ENCODE results near the gene FKBP1A.

GRCh38 chr20:1335961-1336698 lies 56.7 kb downstream of the FKBP1A start:
- TF ChIP-seq CTCF (IDR thresholded peaks at IDR 0.05; ENCODE audit: insufficient read depth, low read length): no peak
- TF ChIP-seq POLR2AphosphoS5 (IDR thresholded peaks at IDR 0.05; ENCODE audit: low read depth): no peak
- no peak for TF ChIP-seq REST (IDR thresholded peaks at IDR 0.05; ENCODE audit: insufficient replicate concordance, low read depth)
- no peak for TF ChIP-seq GABPA (IDR thresholded peaks at IDR 0.05; ENCODE audit: low read depth)
